ENCODE data around the gene PRR23B. TPM values are rescaled to one million over a fixed set of nuclear protein-coding genes. Genes with fewer than 3 reads are reported as not detected.
"Not testable (repeated sequence)": the region's sequence is repeated elsewhere in the genome, so short reads cannot be mapped to it uniquely, and the experiment has no call there.

Gene PRR23B
- not detected for polyA plus RNA-seq (ENCODE audit: insufficient read length in 3 of 3)

- DNase-seq (ENCODE audit: low read depth in 3 of 3, low spot score in 2 of 3): no peak
These were observed at the start of gene PRR23B for GRCh38 chr3:139020868-139021234. Gene PRR23B (minus strand): TSS chr3:139020926. CDS start chr3:139020661, 265 bp downstream.

GRCh38 chr3:139062918-139063317 lies 42.2 kb upstream of the PRR23B start:
- DNase-seq (ENCODE audit: low read depth in 3 of 3, low spot score in 2 of 3): no peak

DNA sequence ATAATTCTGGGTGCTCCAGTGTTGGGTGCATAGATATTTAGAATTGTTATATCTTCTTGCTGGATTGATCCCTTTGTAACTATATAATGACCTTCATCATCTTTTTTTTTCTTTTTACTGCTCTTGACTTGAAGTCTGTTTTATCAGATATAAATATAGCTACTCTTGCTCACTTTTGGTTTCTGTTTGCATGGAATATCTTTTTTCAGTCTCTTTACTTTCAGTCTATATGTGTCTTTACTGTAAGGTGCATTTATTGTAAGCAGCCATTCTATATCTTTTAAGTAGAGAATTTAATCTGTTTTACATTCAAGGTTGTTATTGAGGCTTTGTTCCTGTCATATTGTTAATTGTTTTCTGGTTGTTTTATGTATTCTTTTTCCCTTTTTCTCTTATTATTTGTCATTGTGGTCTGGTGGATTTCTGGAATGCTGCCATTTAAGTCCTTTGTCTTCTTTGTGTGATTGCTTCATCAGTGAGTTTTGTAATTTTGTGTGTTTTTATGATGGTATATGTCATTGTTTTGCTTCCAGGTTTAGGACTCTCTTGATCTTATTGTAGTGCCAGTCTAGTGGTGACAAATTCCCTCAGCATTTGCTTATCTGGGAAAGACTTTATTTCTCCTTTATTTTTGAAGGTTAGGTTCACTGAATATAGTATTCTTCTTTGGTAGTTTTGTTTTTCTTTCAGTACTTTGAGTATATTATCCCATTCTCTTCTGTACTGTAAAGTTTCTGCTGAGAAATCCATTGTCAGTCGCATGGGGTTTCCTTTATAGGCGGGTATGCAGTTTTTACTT lies 32.3 kb upstream of the PRR23B start:
- no peak for DNase-seq (ENCODE audit: low read depth in 3 of 3, low spot score in 2 of 3)

DNA sequence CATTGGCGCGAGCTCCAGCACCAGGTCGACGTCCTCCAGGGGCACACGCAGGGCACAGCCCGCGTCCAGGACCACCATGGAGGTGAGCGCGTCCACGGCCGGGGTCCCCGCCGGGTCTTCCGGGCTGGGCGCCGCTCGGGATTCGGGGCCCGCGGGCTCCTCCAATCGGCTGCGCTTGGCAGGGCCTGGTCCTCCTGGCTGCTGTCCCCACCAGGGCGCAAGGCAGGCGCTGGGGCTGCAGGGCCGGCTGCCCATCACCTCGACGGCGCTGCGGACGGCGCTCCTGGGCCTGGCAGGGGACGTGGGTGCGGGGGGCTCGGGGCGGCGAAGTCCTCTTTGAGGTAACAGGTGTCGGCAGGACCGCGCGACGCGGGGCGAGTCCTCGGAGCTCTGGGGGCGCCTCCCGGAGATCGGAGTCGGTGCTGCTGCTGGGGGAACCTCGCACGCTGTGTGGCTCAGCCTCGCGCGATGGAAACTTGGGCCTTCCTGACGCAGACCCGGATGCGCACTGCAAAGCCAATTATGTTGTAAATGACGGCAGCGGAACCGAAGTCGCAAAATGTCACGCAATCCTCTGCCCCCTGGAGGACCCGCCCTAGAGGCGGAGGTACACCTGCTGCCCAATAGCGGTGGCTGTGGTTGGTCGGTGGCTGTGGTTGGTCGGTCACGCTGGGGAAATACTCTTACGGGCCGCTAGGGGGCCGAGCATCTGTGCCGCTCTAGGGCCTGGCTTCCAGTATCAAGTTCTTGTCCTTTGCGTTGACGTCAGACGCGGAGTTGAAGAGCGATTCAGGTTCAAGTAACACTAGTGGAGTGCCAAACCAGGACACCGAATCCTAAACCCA lies 23.9 kb upstream of the PRR23B start, which contains the start of gene PRR23C:
Gene PRR23C, minus strand, starts transcription at position 527 of the 845 bp plus-strand sequence. Its CDS starts 272 bp downstream, at position 255.
- no peak for DNase-seq (ENCODE audit: low read depth in 3 of 3, low spot score in 2 of 3)

- DNase-seq (ENCODE audit: low read depth in 3 of 3, low spot score in 2 of 3): no peak
These were observed 23.0 kb upstream of the PRR23B start for GRCh38 chr3:139043554-139044365.

DNA sequence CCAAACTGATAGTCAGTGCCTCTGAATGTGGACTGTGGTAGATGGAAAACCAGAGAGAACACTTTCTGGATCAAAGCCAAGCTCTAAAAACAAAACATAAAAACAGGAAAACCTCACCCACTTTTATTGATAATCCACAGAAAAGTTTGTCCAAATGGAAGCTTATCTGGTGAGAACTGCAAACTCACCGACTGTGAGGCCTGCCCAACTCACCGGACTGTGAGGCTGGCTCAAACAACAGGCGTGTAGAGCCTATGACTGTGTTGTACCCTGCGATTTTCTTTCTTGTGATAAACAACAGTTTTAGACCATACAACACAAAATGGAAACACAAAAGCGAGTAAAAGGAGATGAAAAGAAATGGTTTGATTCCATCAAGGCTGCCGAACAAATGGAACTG lies 16.8 kb upstream of the PRR23B start:
- no peak for DNase-seq (ENCODE audit: low read depth in 3 of 3, low spot score in 2 of 3)

GRCh38 chr3:139032326-139033002 lies 11.7 kb upstream of the PRR23B start:
- DNase-seq (ENCODE audit: low read depth in 3 of 3, low spot score in 2 of 3): no peak

DNA sequence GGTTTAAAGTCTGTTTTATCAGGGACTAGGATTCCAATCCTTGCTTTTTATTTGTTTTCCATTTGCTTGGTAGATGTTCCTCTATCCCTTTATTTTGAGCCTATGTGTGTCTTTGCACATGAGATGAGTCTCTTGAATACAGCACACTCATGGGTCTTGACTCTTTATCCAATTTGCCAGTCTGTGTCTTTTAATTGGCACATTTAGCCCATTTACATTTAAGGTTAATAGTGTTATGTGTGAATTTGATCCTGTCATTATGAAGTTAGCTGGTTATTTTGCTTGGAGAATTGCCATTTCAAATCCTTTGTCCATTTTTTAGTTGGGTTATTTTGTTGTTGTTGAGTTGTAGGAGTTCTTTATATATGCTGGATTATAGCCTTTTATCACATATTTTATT lies 9.8 kb upstream of the PRR23B start:
- DNase-seq (ENCODE audit: low read depth in 3 of 3, low spot score in 2 of 3): not testable (repeated sequence)

GRCh38 chr3:139024968-139025367 lies 4.2 kb upstream of the PRR23B start:
- DNase-seq (ENCODE audit: low read depth in 3 of 3, low spot score in 2 of 3): no peak

GRCh38 chr3:139020036-139020867 lies 474 bp downstream of the PRR23B start:
- no peak for DNase-seq (ENCODE audit: low read depth in 3 of 3, low spot score in 2 of 3)

GRCh38 chr3:139016430-139017048 lies 4.2 kb downstream of the PRR23B start:
- no peak for DNase-seq (ENCODE audit: low read depth in 3 of 3, low spot score in 2 of 3)

GRCh38 chr3:139006051-139006716 lies 14.5 kb downstream of the PRR23B start, which contains the start of gene PRR23A:
Gene PRR23A (minus strand): TSS chr3:139006268. CDS start chr3:139006268, 0 bp downstream.
- DNase-seq (ENCODE audit: low read depth in 3 of 3, low spot score in 2 of 3): no peak

DNA sequence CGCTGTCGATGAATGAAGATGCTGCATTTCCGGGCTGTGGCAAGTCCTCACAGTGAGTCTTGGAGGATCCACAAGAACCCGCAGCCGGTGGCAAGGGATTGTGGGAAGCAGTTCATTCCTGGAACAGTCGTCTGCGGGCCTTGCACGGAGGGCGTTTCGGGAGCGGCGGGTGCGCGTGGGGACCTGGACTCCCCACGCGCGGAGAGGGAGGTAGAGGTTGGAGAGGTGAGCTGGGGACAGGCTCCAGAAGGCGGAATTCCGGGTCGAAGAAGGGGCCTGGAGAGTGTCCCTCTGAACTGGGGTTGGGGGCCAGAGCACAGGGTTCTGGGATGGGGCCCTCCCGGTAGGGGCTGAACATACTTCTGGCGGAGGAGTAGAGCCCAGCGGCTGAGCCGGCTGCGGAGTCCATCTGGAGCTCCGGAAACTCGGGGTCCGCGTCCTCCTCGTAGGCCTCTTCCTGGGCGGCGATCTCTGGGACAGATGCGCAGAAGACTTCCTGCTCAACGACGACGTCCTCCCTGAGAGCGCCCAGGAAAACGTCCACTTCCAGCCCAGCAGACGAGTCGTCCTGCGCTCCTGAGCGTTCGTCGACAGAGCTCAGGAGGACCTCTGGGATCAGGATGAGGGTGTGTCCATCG lies 15.3 kb downstream of the PRR23B start:
- no peak for DNase-seq (ENCODE audit: low read depth in 3 of 3, low spot score in 2 of 3)

GRCh38 chr3:138995706-138996105 lies 25.0 kb downstream of the PRR23B start:
- no peak for DNase-seq (ENCODE audit: low read depth in 3 of 3, low spot score in 2 of 3)

GRCh38 chr3:138987181-138987580 lies 33.5 kb downstream of the PRR23B start:
- no peak for DNase-seq (ENCODE audit: low read depth in 3 of 3, low spot score in 2 of 3)

- DNase-seq (ENCODE audit: low read depth in 3 of 3, low spot score in 2 of 3): no peak
These were observed 34.8 kb downstream of the PRR23B start for GRCh38 chr3:138985932-138986331.

DNA sequence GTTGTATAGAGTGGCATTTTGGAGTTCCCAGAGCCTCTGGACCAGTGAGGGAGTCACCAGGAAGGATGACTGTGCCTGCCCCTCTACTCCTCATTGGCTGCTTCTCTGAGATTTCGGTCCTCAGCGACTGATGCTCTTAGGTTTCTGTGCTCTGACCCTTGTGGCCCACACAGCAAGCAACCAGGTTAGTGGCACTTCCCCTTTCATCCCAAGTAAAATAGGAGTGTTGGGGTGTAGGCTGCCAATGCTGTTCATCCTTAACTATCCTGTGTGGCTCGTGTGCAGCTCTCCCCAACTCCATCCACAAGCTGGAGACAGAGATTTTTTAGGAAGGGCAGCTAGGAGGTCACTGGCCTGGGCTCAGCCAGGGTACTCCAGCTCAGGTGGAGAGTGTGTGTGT lies 35.9 kb downstream of the PRR23B start:
- no peak for DNase-seq (ENCODE audit: low read depth in 3 of 3, low spot score in 2 of 3)

- DNase-seq (ENCODE audit: low read depth in 3 of 3, low spot score in 2 of 3): no peak
These were observed 44.7 kb downstream of the PRR23B start for GRCh38 chr3:138976047-138976446.
